Keratinocyte (primary cell): Measurements from ENCODE around the gene NALCN. TPM values are rescaled to one million over a fixed set of nuclear protein-coding genes. Genes with fewer than 3 reads are reported as not detected.

Experiments used
- DNase-seq: peaks from one replicate; pipeline ENCODE4 v3.0.0-alpha.2; 2011; ENCODE audit warnings: low read depth, missing footprints, low spot score
- FAIRE-seq: peaks from 2 replicates; lab custom pipeline; 2011; peaks lifted over from hg19 to GRCh38; lab: Jason Lieb, UNC
- H2AFZ ChIP-seq: 2 replicates; pipeline ENCODE4 v1.6.0; 2012; ENCODE audit warnings: low read length, control low read depth, inconsistent platforms; ENCODE audit not compliant: control insufficient read depth
- H3K27ac ChIP-seq: 2 replicates; pipeline ENCODE4 v1.5.1; 2011; ENCODE audit warnings: low read length; ENCODE audit not compliant: control insufficient read depth, insufficient read depth
- H3K27me3 ChIP-seq: 3 replicates; pipeline ENCODE4 v1.6.0; 2011; ENCODE audit warnings: low read length; ENCODE audit not compliant: control insufficient read depth, insufficient read depth; ENCODE audit errors: extremely low read depth
- H3K36me3 ChIP-seq, 2 experiments: 2 replicates in 1 of 2; 3 replicates in 1 of 2; pipeline ENCODE4 v1.5.1; 2011; ENCODE audit warnings: low read length in 2 of 2, mild to moderate bottlenecking in 1 of 2; ENCODE audit not compliant: control insufficient read depth in 2 of 2, insufficient read depth in 2 of 2; ENCODE audit errors: extremely low read depth in 1 of 2
- H3K4me1 ChIP-seq: 3 replicates; pipeline ENCODE4 v1.5.1; 2011; ENCODE audit warnings: low read length; ENCODE audit not compliant: control insufficient read depth, insufficient read depth; ENCODE audit errors: extremely low read depth
- H3K4me2 ChIP-seq: 3 replicates; pipeline ENCODE4 v1.6.0; 2011; ENCODE audit warnings: low read depth, low read length; ENCODE audit not compliant: control insufficient read depth, insufficient read depth; ENCODE audit errors: extremely low read depth
- H3K4me3 ChIP-seq, 3 experiments: fragments of 200-600 bp in 1 of 3; sonication (generic) in 1 of 3; 2 replicates in 2 of 3; 3 replicates in 1 of 3; pipeline ENCODE4 v1.5.1; 2011 to 2016; ENCODE audit warnings: low read length in 3 of 3, mild to moderate bottlenecking in 3 of 3, control low read depth in 2 of 3, inconsistent platforms in 1 of 3, low read depth in 1 of 3, mixed read lengths in 1 of 3, mixed run types in 1 of 3, moderate library complexity in 1 of 3; ENCODE audit not compliant: control insufficient read depth in 2 of 3, insufficient read depth in 2 of 3; ENCODE audit errors: extremely low read depth in 1 of 3
- H3K79me2 ChIP-seq: 2 replicates; pipeline ENCODE4 v1.6.0; 2012; ENCODE audit warnings: low read length; ENCODE audit not compliant: control insufficient read depth, insufficient read depth
- H3K9ac ChIP-seq: 3 replicates; pipeline ENCODE4 v1.6.0; 2011; ENCODE audit warnings: low read length; ENCODE audit not compliant: control insufficient read depth, insufficient read depth; ENCODE audit errors: extremely low read depth
- H3K9me1 ChIP-seq: 3 replicates; pipeline ENCODE4 v1.6.0; 2011; ENCODE audit warnings: low read length; ENCODE audit not compliant: control insufficient read depth, insufficient read depth; ENCODE audit errors: extremely low read depth
- H3K9me3 ChIP-seq: 2 replicates; pipeline ENCODE4 v1.5.1; 2012; ENCODE audit warnings: low read depth, low read length; ENCODE audit not compliant: control insufficient read depth
- H4K20me1 ChIP-seq: 3 replicates; pipeline ENCODE4 v1.6.0; 2011; ENCODE audit warnings: low read length; ENCODE audit not compliant: control insufficient read depth, insufficient read depth; ENCODE audit errors: extremely low read depth
- EZH2 ChIP-seq: IDR thresholded peaks from one replicate; pipeline ENCODE4 v1.6.1; 2012; ENCODE audit warnings: inconsistent platforms, mild to moderate bottlenecking, low read length, moderate library complexity
- dilution Hi-C: fragments of 300-500 bp; cut with MboI; formaldehyde crosslinking; loops from one replicate; pipeline ENCODE4 v1.7.0; 2020; ENCODE audit warnings: low sequenced_read_pairs; ENCODE audit not compliant: extremely low pct_ligation_motif_present
- polyA plus RNA-seq, 5 experiments: library from polyadenylated mRNA; depleted of rRNA in 3 of 5; stranded (reverse) in 3 of 5; stranded (forward) in 1 of 5; unstranded in 1 of 5; fragments of >200 nt; gene quantifications; 1 replicate in 1 of 5; 2 replicates in 3 of 5; 3 replicates in 1 of 5; pipeline versions ENCODE4 v1.2.1 to v1.2.3, GENCODE V29; 2011 to 2012; ENCODE audit warnings: missing spikeins in 2 of 5, low read depth in 1 of 5, low replicate concordance in 1 of 5
- TF ChIP-seq, protein P1 (sequence below), 3 experiments: IDR thresholded peaks in 1 of 3; conservative IDR thresholded peaks in 1 of 3; optimal IDR thresholded peaks in 1 of 3; 2 replicates in 2 of 3; 3 replicates in 1 of 3; pipeline versions ENCODE3 to v1.5.1; 2011; ENCODE audit warnings: low read length in 3 of 3, mild to moderate bottlenecking in 3 of 3, moderate library complexity in 2 of 3, control low read depth in 1 of 3, inconsistent platforms in 1 of 3; ENCODE audit not compliant: insufficient read depth in 2 of 3; ENCODE audit errors: extremely low read depth in 1 of 3

NALCN gene
- polyA plus RNA-seq, 1 donor (not counting 4 experiments of a cell fraction or from before 2014, with no cell fraction given): 0.16 TPM

DNA sequence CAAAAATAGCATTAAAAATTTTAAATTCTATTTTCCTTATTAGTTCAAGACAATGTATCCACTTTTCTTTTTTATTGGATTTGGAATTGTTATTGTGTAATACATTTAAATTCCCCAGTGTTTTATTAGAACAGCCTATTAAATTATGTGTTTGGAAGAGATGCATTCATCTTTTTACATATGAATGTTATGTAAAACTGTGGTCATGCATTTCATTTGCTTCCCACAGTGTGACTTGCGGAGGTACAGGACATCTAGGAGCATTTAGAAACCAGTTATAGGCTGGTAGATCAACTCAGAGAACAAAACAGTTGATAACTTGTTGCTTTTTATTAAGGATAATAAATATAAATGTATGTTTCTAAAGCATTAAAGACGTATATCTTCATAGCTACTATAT lies 406.2 kb downstream of the NALCN start:
- no peak for TF ChIP-seq EZH2
- TF ChIP-seq, protein P1, sequence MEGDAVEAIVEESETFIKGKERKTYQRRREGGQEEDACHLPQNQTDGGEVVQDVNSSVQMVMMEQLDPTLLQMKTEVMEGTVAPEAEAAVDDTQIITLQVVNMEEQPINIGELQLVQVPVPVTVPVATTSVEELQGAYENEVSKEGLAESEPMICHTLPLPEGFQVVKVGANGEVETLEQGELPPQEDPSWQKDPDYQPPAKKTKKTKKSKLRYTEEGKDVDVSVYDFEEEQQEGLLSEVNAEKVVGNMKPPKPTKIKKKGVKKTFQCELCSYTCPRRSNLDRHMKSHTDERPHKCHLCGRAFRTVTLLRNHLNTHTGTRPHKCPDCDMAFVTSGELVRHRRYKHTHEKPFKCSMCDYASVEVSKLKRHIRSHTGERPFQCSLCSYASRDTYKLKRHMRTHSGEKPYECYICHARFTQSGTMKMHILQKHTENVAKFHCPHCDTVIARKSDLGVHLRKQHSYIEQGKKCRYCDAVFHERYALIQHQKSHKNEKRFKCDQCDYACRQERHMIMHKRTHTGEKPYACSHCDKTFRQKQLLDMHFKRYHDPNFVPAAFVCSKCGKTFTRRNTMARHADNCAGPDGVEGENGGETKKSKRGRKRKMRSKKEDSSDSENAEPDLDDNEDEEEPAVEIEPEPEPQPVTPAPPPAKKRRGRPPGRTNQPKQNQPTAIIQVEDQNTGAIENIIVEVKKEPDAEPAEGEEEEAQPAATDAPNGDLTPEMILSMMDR (optimal IDR thresholded peaks at IDR 0.05 in 1 of 3, IDR thresholded peaks at IDR 0.05 in 1 of 3, conservative IDR thresholded peaks at IDR 0.05 in 1 of 3; ENCODE audit: extremely low read depth in 1 of 3, insufficient read depth in 2 of 3, low read length in 3 of 3): no peak
- no peaks in the 10 kb centered on the region for H3K79me2 ChIP-seq
- H3K9me1 ChIP-seq: no peaks in the 10 kb centered on the region
- FAIRE-seq (no peak), DNase-seq (no peak)
- no peaks in the 10 kb centered on the region for H4K20me1 ChIP-seq
- H3K27ac ChIP-seq: no peak overlapping the region
- dilution Hi-C loops: no loop called here
- H3K4me2 ChIP-seq: no peak overlapping the region
- H2AFZ ChIP-seq: no peak overlapping the region
- H3K4me3 ChIP-seq: no peak overlapping the region
- H3K4me1 ChIP-seq: no peaks in the 10 kb centered on the region
- H3K36me3 ChIP-seq: no peaks in the 10 kb centered on the region
- no peak overlapping the region for H3K9ac ChIP-seq
- H3K9me3 ChIP-seq: no peaks in the 10 kb centered on the region
- no peaks in the 10 kb centered on the region for H3K27me3 ChIP-seq

DNA sequence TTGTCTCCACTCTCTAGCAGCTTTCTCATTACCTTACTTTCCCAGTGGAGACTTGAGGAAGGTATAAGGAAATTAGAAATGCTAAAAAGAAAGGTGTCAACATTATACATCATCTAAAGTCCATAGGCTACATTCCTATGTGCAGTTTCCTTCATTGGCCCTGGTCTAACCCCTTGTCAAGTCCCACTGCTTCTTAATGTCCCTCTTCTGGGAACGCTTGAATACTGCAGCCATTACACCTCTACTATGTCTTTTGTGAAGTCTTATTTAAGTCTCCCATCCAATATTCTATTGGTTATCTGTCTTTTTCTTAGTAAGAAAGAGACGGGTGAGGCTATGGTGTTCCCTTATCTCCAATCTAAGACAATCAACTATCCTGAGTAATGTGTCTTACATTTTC lies 409.1 kb downstream of the NALCN start:
- DNase-seq (no peak), FAIRE-seq (no peak)
- Histone ChIP-seq H2AFZ (no peak overlapping the region), H3K27me3 (no peaks in the 10 kb centered on the region), H3K4me1 (no peaks in the 10 kb centered on the region), H4K20me1 (no peaks in the 10 kb centered on the region), H3K27ac (no peak overlapping the region), H3K36me3 (no peaks in the 10 kb centered on the region), H3K9me3 (no peaks in the 10 kb centered on the region), H3K4me2 (no peak overlapping the region), H3K9me1 (no peaks in the 10 kb centered on the region), H3K9ac (no peak overlapping the region), H3K79me2 (no peaks in the 10 kb centered on the region), H3K4me3 (no peak overlapping the region)
- dilution Hi-C loops: no loop called here
- no peak for TF ChIP-seq EZH2
- TF ChIP-seq, protein P1 (optimal IDR thresholded peaks at IDR 0.05 in 1 of 3, IDR thresholded peaks at IDR 0.05 in 1 of 3, conservative IDR thresholded peaks at IDR 0.05 in 1 of 3; ENCODE audit: extremely low read depth in 1 of 3, insufficient read depth in 2 of 3, low read length in 3 of 3): no peak

Other genes with a start within 250 kb of the NALCN start
- 0.33 to 3.1 TPM (median 2.1 TPM) in 3 replicates for gene ITGBL1, start 36.2 kb upstream of the NALCN start, polyA plus RNA-seq